ENCODE results near the gene SUN1.

The SUN1 gene, protein sequence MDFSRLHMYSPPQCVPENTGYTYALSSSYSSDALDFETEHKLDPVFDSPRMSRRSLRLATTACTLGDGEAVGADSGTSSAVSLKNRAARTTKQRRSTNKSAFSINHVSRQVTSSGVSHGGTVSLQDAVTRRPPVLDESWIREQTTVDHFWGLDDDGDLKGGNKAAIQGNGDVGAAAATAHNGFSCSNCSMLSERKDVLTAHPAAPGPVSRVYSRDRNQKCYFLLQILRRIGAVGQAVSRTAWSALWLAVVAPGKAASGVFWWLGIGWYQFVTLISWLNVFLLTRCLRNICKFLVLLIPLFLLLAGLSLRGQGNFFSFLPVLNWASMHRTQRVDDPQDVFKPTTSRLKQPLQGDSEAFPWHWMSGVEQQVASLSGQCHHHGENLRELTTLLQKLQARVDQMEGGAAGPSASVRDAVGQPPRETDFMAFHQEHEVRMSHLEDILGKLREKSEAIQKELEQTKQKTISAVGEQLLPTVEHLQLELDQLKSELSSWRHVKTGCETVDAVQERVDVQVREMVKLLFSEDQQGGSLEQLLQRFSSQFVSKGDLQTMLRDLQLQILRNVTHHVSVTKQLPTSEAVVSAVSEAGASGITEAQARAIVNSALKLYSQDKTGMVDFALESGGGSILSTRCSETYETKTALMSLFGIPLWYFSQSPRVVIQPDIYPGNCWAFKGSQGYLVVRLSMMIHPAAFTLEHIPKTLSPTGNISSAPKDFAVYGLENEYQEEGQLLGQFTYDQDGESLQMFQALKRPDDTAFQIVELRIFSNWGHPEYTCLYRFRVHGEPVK

GRCh38 chr7:832167-832967 is at the start of gene SUN1:
Gene SUN1 (plus strand): TSS chr7:832476. CDS start chr7:832525, 49 bp downstream.
- Histone ChIP-seq H3K9ac (ENCODE audit: low read length) (peak within 1 kb of the TSS; percentile 42), H3K27me3 (ENCODE audit: control insufficient read depth, insufficient read depth, low read length) (no peaks in the 10 kb centered on the region), H3K4me3 (ENCODE audit: low read depth, low read length) (0 out of 2 replicates have a peak within 1 kb of the TSS, but pooled peaks have one; percentile 4), H3K27ac (ENCODE audit: low read depth, low read length) (peak within 1 kb of the TSS; percentile 85), H3K9me3 (ENCODE audit: control insufficient read depth, insufficient read depth, low read depth, low read length) (no peaks in the 10 kb centered on the region), H3K4me1 (ENCODE audit: control insufficient read depth, insufficient read depth, low read length) (peaks cover 34% of the 10 kb centered on the region), H3K36me3 (ENCODE audit: control insufficient read depth, insufficient read depth, low read length) (peaks cover 22% of the 10 kb centered on the region)

DNA sequence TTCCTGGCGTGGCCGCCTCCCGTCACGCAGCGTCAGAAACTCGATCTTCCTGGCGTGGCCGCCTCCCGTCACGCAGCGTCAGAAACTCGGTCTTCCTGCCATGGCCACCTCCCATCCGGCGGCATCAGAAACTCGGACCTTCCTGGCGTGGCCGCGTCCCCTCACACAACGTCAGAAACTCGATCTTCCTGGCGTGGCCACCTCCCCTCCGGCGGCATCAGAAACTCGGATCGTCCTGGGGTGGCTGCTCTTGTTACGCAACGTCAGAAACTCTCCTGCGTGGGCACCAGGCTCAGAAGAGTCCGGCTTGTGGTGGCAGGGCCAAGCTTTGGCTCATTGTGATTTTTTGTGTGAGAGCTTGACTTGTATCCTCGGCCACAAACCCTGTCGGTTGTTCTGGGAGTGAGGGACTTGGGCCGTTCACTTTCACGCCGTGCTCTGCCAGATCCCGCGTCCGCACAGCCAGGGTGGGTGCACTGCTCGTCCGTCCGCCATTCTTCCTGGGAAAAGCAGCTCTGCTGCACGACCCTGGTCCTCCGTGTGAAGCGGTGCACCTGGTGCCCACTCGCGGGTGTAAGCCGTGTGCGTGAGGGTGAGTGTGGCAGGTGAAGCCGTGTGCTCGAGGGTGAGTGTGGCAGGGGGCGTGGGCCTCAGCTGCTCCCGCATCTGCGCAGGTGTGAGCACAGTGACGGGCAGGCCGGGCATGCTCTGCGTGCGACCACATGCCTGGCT is 49.4 kb upstream of the SUN1 start:
- no peaks in the 10 kb centered on the region for H3K4me1 ChIP-seq (ENCODE audit: control insufficient read depth, insufficient read depth, low read length)
- H3K9me3 ChIP-seq (ENCODE audit: control insufficient read depth, insufficient read depth, low read depth, low read length) = no peaks in the 10 kb centered on the region
- no peaks in the 10 kb centered on the region for H3K27me3 ChIP-seq (ENCODE audit: control insufficient read depth, insufficient read depth, low read length)
- H3K27ac ChIP-seq (ENCODE audit: low read depth, low read length) = no peak overlapping the region
- peaks cover 80% of the 10 kb centered on the region for H3K36me3 ChIP-seq (ENCODE audit: control insufficient read depth, insufficient read depth, low read length)
- H3K4me3 ChIP-seq (ENCODE audit: low read depth, low read length) = no peak overlapping the region
- H3K9ac ChIP-seq (ENCODE audit: low read length) = no peak overlapping the region

- Histone ChIP-seq H3K27ac (ENCODE audit: low read depth, low read length) (no peak overlapping the region), H3K9ac (ENCODE audit: low read length) (no peak overlapping the region), H3K9me3 (ENCODE audit: control insufficient read depth, insufficient read depth, low read depth, low read length) (no peaks in the 10 kb centered on the region), H3K27me3 (ENCODE audit: control insufficient read depth, insufficient read depth, low read length) (no peaks in the 10 kb centered on the region), H3K36me3 (ENCODE audit: control insufficient read depth, insufficient read depth, low read length) (peaks cover 78% of the 10 kb centered on the region), H3K4me3 (ENCODE audit: low read depth, low read length) (no peak overlapping the region), H3K4me1 (ENCODE audit: control insufficient read depth, insufficient read depth, low read length) (no peaks in the 10 kb centered on the region)
Measured at GRCh38 chr7:783556-784490, 48.5 kb upstream of the SUN1 start.

GRCh38 chr7:784971-785370 is 47.3 kb upstream of the SUN1 start:
- Histone ChIP-seq H3K4me3 (ENCODE audit: low read depth, low read length) (no peak overlapping the region), H3K36me3 (ENCODE audit: control insufficient read depth, insufficient read depth, low read length) (peaks cover 67% of the 10 kb centered on the region), H3K27me3 (ENCODE audit: control insufficient read depth, insufficient read depth, low read length) (no peaks in the 10 kb centered on the region), H3K9ac (ENCODE audit: low read length) (no peak overlapping the region), H3K27ac (ENCODE audit: low read depth, low read length) (no peak overlapping the region), H3K4me1 (ENCODE audit: control insufficient read depth, insufficient read depth, low read length) (no peaks in the 10 kb centered on the region), H3K9me3 (ENCODE audit: control insufficient read depth, insufficient read depth, low read depth, low read length) (no peaks in the 10 kb centered on the region)

DNA sequence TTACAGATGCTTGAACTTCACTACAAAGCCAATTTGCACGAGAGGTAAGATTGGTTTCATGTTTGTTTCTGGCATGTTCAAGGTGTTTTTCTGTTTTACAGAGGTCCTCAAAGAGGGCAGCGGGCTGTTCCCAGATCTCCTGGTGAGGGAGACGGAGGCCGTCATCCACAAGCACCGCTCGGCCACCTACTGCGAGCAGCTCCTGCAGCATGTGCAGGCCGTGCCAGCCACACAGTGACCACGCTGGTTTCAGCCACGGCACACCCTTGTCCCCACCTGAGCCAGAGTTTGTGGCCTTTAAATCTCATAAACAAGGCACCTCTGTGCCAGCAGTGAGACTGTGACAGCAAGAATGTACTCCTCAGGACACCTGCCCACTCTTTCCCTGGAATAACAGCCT is 46.9 kb upstream of the SUN1 start:
- H3K9me3 ChIP-seq (ENCODE audit: control insufficient read depth, insufficient read depth, low read depth, low read length) = no peaks in the 10 kb centered on the region
- no peak overlapping the region for H3K4me3 ChIP-seq (ENCODE audit: low read depth, low read length)
- H3K4me1 ChIP-seq (ENCODE audit: control insufficient read depth, insufficient read depth, low read length) = no peaks in the 10 kb centered on the region
- no peaks in the 10 kb centered on the region for H3K27me3 ChIP-seq (ENCODE audit: control insufficient read depth, insufficient read depth, low read length)
- peaks cover 62% of the 10 kb centered on the region for H3K36me3 ChIP-seq (ENCODE audit: control insufficient read depth, insufficient read depth, low read length)
- no peak overlapping the region for H3K27ac ChIP-seq (ENCODE audit: low read depth, low read length)
- H3K9ac ChIP-seq (ENCODE audit: low read length) = no peak overlapping the region

- Histone ChIP-seq H3K9ac (ENCODE audit: low read length) (no peak overlapping the region), H3K36me3 (ENCODE audit: control insufficient read depth, insufficient read depth, low read length) (peaks cover 50% of the 10 kb centered on the region), H3K27me3 (ENCODE audit: control insufficient read depth, insufficient read depth, low read length) (no peaks in the 10 kb centered on the region), H3K4me3 (ENCODE audit: low read depth, low read length) (no peak overlapping the region), H3K27ac (ENCODE audit: low read depth, low read length) (no peak overlapping the region), H3K4me1 (ENCODE audit: control insufficient read depth, insufficient read depth, low read length) (no peaks in the 10 kb centered on the region), H3K9me3 (ENCODE audit: control insufficient read depth, insufficient read depth, low read depth, low read length) (no peaks in the 10 kb centered on the region)
Measured at GRCh38 chr7:786472-787255, 45.6 kb upstream of the SUN1 start.

DNA sequence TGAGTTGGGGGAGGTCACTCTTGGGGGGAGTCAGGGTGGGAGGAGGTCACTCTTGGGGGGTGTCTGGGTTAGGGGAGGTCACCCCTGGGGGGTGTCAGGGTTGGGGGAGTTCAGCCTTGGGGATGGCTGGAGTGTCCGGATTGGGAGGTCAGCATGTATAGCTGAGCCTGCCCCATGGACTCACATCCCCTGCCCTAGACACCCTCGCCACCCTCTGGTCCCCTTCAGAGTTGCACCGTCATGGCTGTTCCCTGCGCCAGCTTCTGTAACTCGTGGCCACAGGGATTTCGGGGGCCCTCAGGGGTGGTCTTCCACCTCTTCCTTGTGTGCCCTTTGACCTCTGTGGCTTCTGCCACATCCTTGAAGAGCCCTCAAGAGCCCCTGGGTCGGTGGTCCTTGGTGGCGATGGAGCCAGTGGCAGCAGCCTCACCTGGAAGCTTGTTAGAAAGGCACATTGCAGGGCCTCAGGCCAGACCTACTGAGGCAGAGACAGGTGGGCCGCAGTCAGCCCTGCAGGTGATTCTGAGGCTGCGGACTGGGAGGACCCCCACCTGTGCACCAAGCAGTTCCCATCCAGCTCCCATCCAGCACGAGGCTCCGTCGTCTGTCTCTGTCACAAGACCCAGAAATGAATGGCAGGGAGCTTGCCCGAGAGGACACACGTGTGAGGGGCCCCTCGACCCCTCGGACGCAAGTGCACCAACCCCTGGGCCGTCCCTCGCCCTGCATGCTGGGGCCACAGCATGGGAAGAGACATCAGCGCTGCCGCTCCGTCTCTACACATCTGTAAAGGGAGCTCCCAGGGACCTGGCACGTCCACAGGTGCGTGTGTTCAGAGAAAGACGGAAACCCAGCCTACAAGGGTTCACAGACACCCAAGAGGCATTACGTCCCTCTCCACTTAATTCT is 44.7 kb upstream of the SUN1 start:
- Histone ChIP-seq H3K9ac (ENCODE audit: low read length) (no peak overlapping the region), H3K9me3 (ENCODE audit: control insufficient read depth, insufficient read depth, low read depth, low read length) (no peaks in the 10 kb centered on the region)

DNA sequence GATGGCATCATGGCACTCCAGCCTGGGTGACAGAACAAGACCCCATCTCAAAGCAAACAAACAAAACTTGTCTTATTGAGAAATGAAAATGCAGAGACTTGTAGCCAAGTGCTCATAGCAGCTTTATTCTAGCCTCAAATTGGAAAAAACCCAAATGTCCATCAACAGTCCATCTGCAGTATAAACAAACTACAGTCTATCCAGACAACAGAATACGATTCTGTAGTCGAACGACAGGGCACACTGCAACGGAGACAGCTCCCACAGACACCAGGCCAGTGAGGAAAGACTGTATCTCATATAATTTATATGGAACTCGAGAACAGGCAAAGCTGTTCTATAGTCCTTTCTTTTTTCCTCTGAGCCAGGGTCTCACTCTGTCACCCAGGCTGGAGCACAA is 40.8 kb upstream of the SUN1 start:
- Histone ChIP-seq H3K36me3 (ENCODE audit: control insufficient read depth, insufficient read depth, low read length) (peaks cover 10% of the 10 kb centered on the region), H3K27me3 (ENCODE audit: control insufficient read depth, insufficient read depth, low read length) (no peaks in the 10 kb centered on the region), H3K4me1 (ENCODE audit: control insufficient read depth, insufficient read depth, low read length) (no peaks in the 10 kb centered on the region), H3K4me3 (ENCODE audit: low read depth, low read length) (no peak overlapping the region), H3K9me3 (ENCODE audit: control insufficient read depth, insufficient read depth, low read depth, low read length) (no peaks in the 10 kb centered on the region), H3K9ac (ENCODE audit: low read length) (no peak overlapping the region), H3K27ac (ENCODE audit: low read depth, low read length) (no peak overlapping the region)

More for the DNA sequence above, 44.7 kb upstream of the SUN1 start:
- H3K27ac ChIP-seq (ENCODE audit: low read depth, low read length) = no peak overlapping the region
- no peaks in the 10 kb centered on the region for H3K27me3 ChIP-seq (ENCODE audit: control insufficient read depth, insufficient read depth, low read length)
- no peaks in the 10 kb centered on the region for H3K4me1 ChIP-seq (ENCODE audit: control insufficient read depth, insufficient read depth, low read length)
- H3K4me3 ChIP-seq (ENCODE audit: low read depth, low read length) = no peak overlapping the region
- peaks cover 43% of the 10 kb centered on the region for H3K36me3 ChIP-seq (ENCODE audit: control insufficient read depth, insufficient read depth, low read length)

DNA sequence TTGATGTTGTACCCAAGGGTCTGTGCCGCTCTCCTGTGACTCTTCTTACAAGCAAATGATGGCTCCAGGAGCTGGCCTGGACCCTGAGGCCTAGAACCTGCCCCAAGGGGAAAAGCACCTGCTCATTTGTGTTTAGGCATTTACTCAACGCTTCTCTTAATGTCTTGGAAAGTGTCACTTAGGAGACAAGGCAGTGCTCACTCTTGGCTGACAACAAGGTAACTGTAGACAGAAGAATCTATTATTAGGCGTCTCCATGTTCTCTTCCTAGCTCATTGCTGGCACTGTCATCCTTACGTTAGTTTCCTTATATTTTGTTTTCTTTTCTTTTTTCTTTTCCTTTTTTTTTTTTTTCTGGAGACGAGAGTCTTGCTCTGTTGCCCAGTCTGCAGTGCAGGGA is 38.1 kb upstream of the SUN1 start:
- Histone ChIP-seq H3K27me3 (ENCODE audit: control insufficient read depth, insufficient read depth, low read length) (no peaks in the 10 kb centered on the region), H3K9me3 (ENCODE audit: control insufficient read depth, insufficient read depth, low read depth, low read length) (peaks cover 3% of the 10 kb centered on the region), H3K36me3 (ENCODE audit: control insufficient read depth, insufficient read depth, low read length) (no peaks in the 10 kb centered on the region; the same call in 1 of the 2 replicates), H3K4me3 (ENCODE audit: low read depth, low read length) (no peak overlapping the region), H3K4me1 (ENCODE audit: control insufficient read depth, insufficient read depth, low read length) (no peaks in the 10 kb centered on the region), H3K27ac (ENCODE audit: low read depth, low read length) (no peak overlapping the region), H3K9ac (ENCODE audit: low read length) (no peak overlapping the region)
